Stimulated activated CD4-positive, alpha-beta T cell treated with anti-CD3 and anti-CD28 coated beads, Interleukin-2, amount 100 ng/mL, for 48 hours (primary cell): ENCODE results near the gene NUP85.
"Not testable (repeated sequence)": the region's sequence is repeated elsewhere in the genome, so short reads cannot be mapped to it uniquely, and the experiment has no call there.

ENCODE experiments used
- DNase-seq, 2 donors: peaks; one replicate each; pipeline ENCODE4 v3.0.0-alpha.2; 2020

NUP85 gene

DNA sequence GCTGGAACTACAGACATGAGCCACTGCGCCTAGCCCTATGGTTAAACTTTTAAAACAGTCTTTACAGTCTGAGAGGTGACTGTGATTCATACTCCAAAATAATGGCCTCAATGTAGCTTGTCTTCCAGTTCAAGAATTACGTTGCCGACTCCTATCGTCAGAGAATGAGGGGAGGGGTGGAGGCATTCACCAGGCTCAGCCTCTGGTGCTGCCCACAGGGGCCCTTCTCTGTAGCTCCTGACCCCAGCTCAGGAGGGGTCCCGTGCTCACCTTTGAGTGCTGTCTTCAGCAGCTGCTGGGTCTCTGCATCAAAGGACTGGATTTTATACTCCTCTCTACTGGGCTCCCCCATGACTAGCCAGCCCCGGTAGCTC, 64.4 kb downstream of the NUP85 start:
- no peak for DNase-seq

DNA sequence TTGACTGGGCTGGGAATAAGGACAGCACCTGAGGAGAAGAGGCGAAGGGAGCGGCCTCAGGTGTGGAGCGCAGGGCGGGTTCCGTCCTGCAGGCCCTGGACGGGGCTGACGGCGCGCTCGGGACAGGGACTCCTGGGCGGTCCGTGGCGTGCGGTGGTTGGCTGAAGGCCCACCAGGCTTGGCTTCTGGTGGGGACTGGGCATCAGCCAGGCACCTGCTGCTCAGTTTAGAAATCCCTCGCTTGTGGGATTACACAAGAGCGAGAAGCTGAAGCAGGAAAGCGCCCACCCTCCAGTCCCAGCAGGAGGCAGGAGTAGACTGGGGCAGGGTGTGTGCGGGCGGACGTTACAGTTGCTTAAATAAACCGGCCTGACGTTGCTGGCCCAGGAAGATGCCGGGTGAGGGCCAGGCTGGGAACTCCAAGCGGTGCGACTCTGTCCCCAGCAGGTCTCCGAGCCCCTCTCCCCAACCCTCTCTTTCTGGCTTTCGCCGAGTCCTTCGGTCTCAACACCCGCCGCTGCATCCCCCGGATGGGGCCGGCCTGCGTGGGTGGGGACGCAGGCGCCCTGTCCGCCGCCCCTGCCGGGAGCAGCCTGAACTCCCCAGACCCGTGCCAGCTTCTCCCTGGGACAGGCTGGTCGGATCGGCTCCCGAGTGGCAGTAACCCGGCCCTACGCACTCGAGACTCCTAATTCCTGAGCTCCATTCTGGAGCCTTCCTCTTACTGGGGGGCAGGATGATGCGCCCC, 64.9 kb downstream of the NUP85 start:
- peak; percentile 52 to 55 for DNase-seq

DNA sequence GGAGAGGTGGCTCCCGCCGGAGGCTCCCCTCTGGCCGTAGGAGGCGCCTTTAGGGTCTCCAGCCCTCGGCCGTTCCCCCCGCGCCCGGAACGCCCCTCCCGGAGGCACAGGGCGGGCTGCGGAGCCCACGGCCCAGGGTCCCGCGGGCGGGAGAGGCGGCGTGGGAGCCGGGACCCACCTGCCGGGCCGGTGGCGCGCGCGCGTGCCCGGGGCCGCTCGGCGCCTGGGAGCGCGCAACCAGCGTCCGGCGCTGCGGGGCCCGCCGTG, 65.4 kb downstream of the NUP85 start, which contains the start of gene MIF4GD:
MIF4GD (minus strand) TSS at position 266 of the 267 bp plus-strand sequence. CDS start 1,036 bp downstream, outside the sequence.
- DNase-seq: no peak

DNA sequence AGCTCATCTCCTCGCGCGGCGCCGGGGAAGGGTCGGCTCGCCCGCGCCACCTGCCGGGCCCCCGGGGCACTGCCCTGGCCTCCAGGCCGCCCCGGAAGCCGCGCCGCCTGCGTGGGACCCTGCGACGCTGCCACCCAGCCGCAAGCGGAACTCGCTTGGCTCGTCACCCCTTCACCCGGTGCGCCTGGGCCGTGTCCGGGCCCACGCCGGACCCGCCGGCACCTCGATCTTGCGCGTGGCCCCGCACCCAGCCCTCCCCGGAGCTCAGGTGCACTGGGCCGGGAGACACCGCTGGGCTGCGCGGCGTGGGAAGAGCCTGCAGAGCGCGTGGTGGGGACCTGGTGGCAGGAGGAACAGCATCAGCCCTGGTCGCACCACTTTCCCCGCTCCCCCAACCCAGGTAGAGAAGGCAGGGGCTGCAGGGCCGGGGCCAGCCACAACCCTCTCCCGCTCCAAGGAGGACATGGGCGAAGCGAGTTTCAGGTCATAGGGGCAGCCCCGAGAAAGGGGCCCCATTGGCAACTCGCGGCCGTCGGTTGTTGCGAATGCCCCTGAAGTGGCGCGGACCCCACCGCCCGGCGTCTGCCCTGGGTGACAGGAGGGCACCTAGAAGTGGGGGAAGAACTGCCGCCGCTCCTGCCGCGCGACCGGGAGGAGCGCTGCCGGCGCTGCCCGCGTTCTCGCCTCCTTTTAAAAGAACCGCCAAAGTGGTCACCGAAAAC, 65.9 kb downstream of the NUP85 start:
- DNase-seq: peak; percentile 84 to 93

DNA sequence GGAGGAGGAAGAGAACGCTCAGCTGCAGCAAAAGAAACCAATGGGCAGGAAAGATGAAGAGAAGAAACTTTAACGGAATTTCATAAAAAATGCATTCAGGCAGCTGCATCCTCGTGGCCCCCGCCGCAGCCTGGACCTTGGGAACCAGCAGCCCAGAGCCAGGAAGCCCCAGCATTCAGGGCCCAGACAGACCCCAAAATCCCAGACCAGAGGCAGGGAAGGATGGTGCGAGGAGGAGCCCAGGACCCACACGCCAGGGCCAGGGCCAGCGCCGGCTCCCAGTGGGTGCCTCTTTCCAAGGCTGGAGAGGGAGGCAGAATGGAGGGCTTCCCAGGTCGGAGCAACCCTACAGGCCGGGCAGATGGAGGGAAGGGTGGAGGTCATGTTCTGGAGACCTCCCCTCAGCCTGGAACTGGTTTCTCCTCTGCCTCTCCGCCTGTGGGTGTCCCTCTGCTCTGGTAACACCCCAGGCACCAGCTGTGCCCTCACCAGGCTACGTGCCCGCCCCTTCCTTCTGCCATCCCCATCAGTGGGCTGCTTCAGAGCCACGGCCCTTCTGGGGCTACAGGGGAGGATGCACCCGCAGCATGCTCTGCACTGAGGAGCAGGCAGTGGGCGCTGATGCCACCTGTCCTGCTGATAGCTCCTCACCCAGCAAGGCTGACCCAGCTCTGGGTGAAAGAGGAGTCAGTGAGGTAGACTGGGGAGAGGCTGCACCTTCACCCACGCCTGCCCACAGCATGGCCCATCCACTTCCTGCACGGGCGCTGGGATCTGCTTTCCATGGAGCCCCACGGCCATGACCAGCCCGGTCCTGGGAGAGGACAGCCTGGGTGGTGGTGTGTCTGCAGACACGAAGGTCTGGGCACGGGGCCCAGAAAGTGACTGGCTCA, 66.7 kb downstream of the NUP85 start:
- DNase-seq: no peak

DNA sequence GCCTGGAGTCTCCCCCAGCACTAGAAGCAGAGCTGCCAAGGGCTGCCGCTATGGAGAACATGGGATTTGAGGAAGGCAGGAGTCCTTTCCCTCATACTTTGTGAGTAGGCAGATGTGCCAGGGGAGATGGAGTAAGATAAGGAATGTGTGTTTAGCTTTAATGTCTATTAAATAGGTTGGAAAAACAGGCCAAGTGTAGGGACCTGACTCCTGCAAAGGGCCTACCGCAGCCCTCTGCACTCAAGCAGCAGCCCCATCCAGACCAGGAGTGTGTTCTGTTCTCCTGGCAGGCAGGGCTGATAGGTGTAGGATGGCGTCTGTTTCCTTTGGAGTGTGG, 67.3 kb downstream of the NUP85 start:
- no peak for DNase-seq

DNA sequence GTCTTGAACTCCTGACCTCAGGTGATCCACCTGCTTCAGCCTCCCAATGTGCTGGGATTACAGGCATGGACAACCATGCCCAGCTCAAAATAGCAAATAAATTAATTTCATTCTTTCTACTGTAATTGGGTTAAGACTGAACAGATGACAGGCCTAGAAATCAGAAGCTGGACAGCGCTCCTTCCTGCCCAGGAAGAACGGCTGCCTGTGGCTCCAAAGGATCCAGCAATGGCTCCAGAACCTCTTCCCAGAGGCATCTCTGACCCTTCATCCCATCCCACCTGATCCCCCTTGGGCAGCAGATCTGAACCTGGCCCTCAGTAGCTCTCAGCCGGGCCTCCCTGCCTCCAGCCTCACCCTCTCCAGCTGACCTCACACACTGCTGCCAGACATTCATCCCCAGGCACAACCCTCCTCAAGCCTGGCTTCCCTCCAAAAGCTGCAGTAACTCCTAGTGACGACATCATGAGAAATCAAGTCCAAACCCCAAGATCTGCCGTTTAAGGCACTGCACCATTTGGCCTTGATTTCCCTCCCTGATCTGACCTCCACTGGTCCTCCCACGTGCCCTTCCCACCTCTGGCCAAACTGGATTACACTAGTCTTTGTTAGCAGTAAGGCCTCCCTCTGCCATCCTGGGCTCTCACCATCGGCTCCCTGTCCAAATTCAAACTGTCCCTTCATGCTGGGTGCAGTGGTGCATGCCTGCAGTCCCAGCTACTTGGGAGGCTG, 68.7 kb downstream of the NUP85 start:
- DNase-seq: no peak

DNA sequence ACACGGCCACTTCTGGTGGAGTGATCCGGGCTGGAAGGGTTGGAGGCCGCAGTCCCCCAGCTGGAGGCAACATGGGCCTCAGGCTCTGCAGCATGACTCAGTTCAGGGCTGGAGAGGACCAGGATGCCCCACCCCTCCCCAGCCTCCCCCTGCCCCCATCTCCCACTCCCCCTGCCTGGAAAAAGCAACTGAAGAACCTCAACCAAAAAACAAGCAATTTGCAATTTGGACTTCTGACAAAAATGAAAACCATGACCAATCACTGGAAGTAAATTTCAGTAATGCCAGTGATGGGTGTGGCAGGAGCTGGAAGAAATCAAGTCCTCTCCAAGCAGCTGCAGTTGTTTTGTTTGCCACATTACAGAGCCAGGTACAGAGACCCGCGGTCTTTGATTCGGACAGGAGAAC, 72.2 kb downstream of the NUP85 start:
- no peak for DNase-seq

DNA sequence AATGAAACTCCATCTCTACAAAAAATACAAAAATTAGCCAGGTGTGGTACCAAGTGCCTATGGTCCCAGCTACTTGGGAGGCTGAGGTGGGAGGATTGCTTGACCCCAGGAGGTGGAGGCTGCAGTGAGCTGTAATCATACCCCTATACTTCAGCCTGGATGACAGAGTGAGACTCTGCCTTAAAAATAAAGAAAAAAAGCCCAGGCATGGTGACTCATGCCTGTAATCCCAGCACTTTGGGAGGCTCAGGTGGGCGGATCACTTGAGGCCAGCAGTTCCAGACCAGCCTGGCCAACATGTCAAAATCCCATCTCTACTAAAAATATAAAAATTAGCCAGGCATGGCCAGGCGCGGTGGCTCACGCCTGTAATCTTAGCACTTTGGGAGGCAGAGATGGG, 74.7 kb downstream of the NUP85 start:
- not testable (repeated sequence) for DNase-seq

DNA sequence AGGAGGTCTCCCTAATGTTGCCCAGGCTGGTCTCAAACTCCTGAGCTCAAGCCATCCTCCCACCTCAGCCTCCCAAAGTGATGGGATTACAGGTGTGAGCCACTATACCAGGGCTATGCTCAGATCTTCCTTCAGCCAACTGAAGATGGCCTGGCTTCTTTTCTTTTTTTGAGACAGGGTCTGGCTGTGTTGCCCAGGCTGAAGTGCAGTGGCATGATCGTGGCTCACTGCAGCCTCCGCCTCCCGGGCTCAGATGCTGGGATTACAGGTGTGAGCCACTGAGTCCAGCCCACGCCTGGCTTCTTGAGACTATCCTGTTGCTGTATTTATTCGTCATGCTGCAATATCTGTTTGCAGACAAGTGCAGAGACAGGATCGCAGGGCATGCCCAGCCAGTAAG, 79.6 kb downstream of the NUP85 start:
- DNase-seq: no peak
